Loucy (cell line): ENCODE data around the gene SLC16A10.

Source experiments
- EZH2phosphoT487 ChIP-seq: fragments of 200-600 bp; IDR thresholded peaks from 2 replicates; pipeline ENCODE4 v1.6.1; 2018; ENCODE audit warnings: antibody characterized with exemption, mild to moderate bottlenecking, moderate library complexity, borderline replicate concordance
- TF ChIP-seq, protein P1 (sequence below): fragments of 200-600 bp; sonication (generic); conservative IDR thresholded peaks from 2 replicates; pipeline ENCODE4 v1.5.1; 2014; ENCODE audit warnings: mild to moderate bottlenecking, antibody characterized with exemption, low read length

DNA sequence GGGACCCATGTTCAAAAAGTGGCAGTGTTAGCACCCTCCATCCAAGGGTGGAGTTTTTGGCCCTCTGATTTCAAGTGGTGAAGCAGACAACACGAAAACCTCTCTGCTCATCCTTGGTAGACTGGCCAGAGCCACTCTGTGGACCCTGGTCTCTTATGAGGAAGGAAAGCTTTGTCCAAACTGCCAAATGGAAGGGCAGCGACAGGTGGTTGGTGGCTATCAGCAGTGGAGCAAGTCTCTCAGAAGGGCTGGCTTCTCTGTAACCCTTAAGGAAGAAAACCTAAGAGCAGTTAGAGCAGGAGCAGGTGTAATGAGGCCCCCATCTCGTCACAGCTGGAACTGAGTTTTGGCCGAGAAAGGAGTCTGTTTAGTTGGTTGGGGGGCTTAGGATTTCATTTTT is 155.8 kb downstream of the SLC16A10 start:
- TF ChIP-seq, protein P1, sequence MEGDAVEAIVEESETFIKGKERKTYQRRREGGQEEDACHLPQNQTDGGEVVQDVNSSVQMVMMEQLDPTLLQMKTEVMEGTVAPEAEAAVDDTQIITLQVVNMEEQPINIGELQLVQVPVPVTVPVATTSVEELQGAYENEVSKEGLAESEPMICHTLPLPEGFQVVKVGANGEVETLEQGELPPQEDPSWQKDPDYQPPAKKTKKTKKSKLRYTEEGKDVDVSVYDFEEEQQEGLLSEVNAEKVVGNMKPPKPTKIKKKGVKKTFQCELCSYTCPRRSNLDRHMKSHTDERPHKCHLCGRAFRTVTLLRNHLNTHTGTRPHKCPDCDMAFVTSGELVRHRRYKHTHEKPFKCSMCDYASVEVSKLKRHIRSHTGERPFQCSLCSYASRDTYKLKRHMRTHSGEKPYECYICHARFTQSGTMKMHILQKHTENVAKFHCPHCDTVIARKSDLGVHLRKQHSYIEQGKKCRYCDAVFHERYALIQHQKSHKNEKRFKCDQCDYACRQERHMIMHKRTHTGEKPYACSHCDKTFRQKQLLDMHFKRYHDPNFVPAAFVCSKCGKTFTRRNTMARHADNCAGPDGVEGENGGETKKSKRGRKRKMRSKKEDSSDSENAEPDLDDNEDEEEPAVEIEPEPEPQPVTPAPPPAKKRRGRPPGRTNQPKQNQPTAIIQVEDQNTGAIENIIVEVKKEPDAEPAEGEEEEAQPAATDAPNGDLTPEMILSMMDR = no peak
- no peak for TF ChIP-seq EZH2phosphoT487
